ENCODE measurements around the gene HOXC10.

Gene HOXC10

DNA sequence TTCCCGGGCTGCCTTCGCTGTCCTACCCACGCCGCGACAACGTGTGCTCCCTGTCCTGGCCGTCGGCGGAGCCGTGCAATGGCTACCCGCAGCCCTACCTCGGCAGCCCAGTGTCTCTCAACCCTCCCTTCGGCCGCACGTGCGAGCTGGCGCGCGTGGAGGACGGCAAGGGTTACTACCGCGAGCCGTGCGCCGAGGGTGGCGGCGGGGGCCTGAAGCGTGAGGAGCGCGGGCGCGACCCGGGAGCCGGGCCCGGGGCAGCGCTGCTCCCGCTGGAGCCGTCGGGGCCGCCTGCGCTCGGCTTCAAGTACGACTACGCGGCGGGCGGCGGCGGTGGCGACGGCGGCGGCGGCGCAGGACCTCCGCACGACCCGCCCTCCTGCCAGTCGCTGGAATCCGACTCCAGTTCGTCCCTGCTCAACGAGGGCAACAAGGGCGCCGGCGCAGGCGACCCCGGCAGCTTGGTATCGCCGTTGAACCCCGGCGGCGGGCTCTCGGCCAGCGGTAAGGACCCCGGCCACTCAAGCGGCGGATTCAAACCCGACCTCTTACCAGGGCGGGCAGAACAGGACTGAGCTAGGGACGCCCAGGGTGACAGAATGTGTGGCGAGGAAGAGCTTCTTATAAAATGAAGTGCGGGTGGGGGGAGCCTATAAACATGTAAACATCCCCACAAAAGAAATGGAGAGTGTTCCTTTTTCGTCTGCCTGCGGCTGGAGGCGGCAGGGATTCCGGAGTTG, 29.7 kb upstream of the HOXC10 start:
- H3K4me3 ChIP-seq (replicated peaks; ENCODE audit: low read depth, low read length): no peak overlapping the region
- TF ChIP-seq, protein P1, sequence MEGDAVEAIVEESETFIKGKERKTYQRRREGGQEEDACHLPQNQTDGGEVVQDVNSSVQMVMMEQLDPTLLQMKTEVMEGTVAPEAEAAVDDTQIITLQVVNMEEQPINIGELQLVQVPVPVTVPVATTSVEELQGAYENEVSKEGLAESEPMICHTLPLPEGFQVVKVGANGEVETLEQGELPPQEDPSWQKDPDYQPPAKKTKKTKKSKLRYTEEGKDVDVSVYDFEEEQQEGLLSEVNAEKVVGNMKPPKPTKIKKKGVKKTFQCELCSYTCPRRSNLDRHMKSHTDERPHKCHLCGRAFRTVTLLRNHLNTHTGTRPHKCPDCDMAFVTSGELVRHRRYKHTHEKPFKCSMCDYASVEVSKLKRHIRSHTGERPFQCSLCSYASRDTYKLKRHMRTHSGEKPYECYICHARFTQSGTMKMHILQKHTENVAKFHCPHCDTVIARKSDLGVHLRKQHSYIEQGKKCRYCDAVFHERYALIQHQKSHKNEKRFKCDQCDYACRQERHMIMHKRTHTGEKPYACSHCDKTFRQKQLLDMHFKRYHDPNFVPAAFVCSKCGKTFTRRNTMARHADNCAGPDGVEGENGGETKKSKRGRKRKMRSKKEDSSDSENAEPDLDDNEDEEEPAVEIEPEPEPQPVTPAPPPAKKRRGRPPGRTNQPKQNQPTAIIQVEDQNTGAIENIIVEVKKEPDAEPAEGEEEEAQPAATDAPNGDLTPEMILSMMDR (IDR thresholded peaks at IDR 0.05; ENCODE audit: low read depth, low read length, missing control alignments): no peak
- DNase-seq (ENCODE audit: extremely low read depth, low read depth): no peak

DNA sequence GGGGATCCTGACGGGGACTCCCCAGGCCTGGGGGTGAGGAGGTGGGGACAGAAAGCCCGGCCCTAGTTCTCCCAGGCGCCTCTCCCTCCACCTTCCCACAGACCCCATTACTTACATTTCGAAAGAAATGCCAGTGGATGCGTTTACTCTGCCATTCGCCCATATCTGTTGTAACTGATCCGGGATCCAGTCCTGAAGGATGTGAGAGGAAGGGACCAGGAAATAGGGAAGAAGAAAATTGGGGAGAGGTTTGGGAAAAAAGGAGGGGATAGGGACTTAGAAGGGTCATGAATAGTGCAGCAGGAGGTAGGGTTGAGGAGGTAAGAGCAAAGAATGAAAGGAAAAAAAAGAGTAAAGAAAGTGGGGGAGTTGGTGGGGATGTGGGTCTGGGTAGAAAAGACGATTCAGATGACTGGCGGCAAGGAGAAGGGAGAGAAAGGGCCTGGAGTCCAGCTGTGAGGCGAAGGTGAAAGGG, 29.1 kb upstream of the HOXC10 start:
- no peak overlapping the region for H3K4me3 ChIP-seq (replicated peaks; ENCODE audit: low read depth, low read length)
- TF ChIP-seq, protein P1 (IDR thresholded peaks at IDR 0.05; ENCODE audit: low read depth, low read length, missing control alignments): no peak
- DNase-seq (ENCODE audit: extremely low read depth, low read depth): no peak

DNA sequence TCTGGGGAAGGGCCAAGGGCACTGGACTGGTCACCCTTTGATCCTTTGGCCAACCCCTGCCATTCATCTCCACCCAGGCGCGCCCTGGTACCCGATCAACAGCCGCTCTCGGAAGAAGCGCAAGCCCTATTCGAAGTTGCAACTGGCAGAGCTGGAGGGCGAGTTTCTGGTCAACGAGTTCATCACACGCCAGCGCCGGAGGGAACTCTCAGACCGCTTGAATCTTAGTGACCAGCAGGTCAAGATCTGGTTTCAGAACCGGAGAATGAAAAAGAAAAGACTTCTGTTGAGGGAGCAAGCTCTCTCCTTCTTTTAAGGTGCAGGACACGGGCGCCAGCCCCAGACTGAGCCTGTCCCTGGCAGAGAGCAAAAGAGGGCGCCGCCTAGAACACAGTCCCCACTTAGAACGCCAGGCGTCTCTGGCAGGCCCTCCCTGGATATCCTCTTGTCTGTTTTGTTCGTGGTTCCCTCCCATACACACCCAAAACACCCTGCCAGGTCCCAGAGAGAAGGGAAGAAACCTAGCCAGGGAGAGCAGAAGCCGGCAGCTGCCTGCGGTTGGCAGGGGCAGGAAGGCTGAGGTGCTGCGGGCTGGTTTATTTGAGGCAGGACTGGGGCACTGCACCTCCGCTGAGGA, 28.6 kb upstream of the HOXC10 start:
- TF ChIP-seq, protein P1 (IDR thresholded peaks at IDR 0.05; ENCODE audit: low read depth, low read length, missing control alignments): no peak
- no peak for DNase-seq (ENCODE audit: extremely low read depth, low read depth)
- no peak overlapping the region for H3K4me3 ChIP-seq (replicated peaks; ENCODE audit: low read depth, low read length)

DNA sequence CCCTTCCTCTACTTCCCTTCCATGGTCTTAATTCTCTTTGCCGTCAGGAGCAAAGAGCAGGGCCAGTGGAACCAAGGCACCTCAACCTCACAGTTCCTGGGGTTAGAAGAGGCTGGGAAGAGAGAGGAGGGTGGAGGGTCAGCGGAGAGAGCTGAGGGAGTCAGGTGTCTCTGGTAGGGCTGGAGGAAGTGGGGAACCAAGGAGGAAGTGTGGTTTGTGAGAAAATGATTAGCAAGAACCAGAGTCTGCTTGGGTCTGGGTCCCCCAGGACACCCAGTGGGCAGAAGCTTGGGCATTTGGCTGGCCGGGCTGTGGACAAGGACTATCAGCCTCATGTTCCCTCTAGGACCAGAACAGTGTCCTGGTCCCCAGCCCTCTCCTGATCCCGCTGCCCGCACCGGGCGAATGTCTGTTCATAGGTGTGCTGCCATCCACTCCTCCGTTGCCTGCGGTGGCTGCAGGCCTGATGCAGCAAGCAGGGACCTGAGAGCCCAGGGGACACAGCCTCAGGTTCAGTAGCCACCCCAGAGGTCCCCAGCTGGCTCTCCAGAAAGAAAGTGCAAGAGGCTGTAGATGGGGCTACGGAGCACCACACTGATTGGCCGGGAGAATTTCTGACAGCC, 27.9 kb upstream of the HOXC10 start:
- no peak overlapping the region for H3K4me3 ChIP-seq (replicated peaks; ENCODE audit: low read depth, low read length)

DNA sequence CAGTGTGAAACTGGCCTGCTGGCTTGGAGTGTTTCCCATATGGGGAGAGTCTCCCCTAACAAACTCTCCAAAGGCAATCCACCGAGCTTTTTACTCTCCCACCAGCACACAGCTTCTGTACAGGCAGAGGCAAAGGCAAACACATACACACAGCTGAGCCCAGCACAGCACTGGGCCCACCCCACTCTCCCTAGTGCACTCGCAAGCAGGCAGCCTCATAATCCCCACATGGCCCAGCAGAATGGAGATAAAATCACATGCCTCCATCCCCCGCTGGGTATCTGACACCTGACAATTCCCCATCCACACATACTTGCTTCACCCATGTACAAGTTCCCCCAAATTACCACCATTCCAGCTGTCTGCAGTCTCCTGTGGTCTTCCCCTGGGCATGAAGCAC, 26.8 kb upstream of the HOXC10 start:
- no peak overlapping the region for H3K4me3 ChIP-seq (replicated peaks; ENCODE audit: low read depth, low read length)
- TF ChIP-seq, protein P1 (IDR thresholded peaks at IDR 0.05; ENCODE audit: low read depth, low read length, missing control alignments): no peak
- no peak for DNase-seq (ENCODE audit: extremely low read depth, low read depth)

More for the DNA sequence above, 27.9 kb upstream of the HOXC10 start:
- no peak for DNase-seq (ENCODE audit: extremely low read depth, low read depth)
- TF ChIP-seq, protein P1 (IDR thresholded peaks at IDR 0.05; ENCODE audit: low read depth, low read length, missing control alignments): no peak

DNA sequence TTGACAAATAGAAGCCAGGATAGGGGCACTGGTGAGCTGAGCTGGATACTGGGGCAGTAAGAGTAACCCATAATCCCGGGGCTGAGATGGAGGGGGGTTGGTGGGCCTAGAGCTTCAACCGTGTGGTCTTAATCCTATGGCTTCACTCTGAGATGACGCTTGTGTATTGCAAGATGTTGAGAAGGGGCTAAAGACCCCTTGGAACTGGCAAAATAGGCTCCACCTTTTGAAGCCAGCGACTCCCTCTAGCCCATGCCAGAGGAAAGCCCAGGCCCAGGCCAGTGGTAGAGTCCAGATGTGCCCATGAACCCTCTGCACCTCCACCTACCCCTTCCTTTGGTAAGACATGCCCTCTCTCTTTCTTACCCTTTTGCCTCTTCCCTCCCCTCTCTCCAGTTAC, 25.6 kb upstream of the HOXC10 start:
- DNase-seq (ENCODE audit: extremely low read depth, low read depth): no peak
- TF ChIP-seq, protein P1 (IDR thresholded peaks at IDR 0.05; ENCODE audit: low read depth, low read length, missing control alignments): no peak

More for the DNA sequence above, 25.6 kb upstream of the HOXC10 start:
- no peak overlapping the region for H3K4me3 ChIP-seq (replicated peaks; ENCODE audit: low read depth, low read length)
